T1000 (cell line): ENCODE results near the gene ATXN7L2.
"Not testable (repeated sequence)": the region's sequence is repeated elsewhere in the genome, so short reads cannot be mapped to it uniquely, and the experiment has no call there.

Experiments used
- DNase-seq: peaks from one replicate; lab custom pipeline; 2025; ENCODE audit warnings: mixed read lengths; lab: John Stamatoyannopoulos, UW

ATXN7L2 gene, protein sequence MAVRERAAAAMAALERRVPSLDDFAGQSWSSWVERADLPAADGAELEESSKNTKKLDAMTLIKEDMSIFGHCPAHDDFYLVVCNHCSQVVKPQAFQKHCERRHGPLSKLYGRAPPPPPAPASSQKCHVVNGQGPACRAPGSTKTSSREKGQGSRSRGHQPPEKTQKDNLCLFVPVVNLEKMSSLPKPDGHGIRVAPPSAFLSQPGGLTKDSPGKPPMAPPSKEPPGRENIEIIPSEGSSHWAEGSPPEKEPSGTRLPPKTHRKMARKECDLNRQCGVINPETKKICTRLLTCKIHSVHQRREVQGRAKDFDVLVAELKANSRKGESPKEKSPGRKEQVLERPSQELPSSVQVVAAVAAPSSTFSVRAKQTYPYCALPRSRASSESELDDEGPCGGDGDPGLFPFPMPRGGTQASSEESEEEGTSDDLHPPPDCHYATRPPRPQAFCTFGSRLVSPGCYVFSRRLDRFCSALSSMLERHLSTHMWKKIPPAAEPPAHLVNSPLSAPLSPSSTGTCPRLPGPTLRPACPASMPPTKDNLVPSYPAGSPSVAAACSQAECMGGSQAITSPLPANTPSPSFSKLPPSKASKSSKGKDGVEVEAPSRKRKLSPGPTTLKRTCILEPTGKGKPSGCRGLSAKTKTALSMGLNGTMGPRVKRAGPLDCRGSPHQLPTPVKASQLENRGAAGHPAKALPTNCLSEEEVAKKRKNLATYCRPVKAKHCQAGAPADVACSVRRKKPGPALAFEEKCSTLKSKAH

DNA sequence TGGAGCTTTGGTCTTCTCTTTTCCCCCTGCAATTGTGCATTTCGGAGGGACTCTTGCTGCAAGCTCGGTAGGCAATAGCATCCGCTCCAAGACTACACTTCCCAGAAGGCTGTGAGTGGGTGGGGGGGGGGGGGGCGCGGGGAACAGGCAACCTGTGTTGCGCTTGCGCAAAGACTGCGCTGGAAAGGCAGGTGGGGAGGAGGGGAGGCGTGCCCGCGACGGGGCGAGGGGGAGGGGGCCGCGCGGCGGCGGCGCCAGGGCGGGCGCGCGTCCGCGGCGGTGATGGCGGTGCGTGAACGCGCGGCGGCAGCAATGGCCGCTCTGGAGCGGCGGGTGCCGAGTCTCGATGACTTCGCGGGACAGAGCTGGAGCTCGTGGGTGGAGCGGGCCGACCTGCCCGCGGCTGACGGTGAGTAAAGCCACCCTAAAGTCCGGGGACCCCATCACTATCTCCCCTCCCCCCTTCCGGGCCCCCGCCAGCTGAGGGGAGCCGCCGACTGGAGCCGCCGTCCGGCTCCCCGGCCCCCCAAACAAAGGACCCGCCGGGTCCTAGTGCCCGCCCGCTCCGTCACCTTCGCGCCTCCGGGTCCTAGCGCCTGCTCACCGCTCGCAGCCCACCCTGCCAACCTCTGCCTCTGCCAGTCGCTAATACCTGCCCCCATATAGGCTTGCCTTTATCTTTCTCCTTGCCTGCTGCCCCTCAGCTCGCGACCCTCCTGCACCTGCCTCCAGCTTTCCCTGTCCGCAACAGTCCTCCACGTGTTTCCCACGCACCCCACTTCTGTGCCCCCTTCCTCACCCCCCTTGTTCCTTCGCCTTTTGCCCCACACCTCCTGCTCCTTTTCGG, at the start of gene ATXN7L2:
Gene ATXN7L2, plus strand, starts transcription at position 234 of the 847 bp plus-strand sequence. Its CDS starts 49 bp downstream, at position 283.
- peak; percentile 93 for DNase-seq

DNA sequence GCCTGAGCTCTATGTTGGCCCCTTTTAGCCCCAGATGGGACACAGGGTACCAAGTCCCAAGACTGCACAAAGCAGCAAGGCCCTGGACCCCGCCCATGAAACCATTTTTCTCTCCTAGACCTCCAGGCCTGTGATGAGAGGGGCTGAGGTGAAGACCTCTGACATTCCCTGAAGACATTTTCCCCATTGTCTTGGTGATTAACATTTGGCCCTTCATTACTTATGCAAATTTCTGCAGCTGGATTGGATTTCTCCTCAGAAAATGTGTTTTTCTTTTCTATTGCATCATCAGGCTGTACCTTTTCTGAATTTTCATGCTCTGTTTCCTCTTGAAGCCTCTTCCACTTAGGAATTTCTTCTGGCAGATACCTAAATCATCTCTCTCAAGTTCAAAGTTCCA, 49.2 kb upstream of the ATXN7L2 start:
- no peak for DNase-seq

- DNase-seq, result peak; percentile 67
These were observed 44.9 kb upstream of the ATXN7L2 start for GRCh38 chr1:109438798-109439297.

- no peak for DNase-seq
These were observed 42.6 kb upstream of the ATXN7L2 start for GRCh38 chr1:109441069-109441468.

DNA sequence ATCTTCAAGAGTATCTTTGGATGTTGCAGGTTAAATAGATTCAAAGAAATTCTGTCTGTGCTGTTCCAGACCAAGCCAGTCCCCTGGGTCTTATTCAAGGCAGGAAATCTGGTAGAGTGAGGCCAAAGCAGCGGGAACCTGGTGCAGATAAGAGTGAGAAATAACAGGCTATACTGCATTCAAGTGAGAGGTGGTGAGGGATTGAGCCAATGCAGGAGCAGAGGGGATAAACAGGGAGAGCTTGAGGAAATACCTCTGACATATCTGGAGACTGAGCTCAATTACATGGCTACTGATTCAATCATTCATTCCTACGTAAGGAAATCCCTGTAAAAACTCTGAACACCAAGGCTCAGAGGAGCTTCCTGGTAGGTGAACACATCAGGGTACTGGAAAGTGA, 40.2 kb upstream of the ATXN7L2 start:
- DNase-seq, result no peak

DNA sequence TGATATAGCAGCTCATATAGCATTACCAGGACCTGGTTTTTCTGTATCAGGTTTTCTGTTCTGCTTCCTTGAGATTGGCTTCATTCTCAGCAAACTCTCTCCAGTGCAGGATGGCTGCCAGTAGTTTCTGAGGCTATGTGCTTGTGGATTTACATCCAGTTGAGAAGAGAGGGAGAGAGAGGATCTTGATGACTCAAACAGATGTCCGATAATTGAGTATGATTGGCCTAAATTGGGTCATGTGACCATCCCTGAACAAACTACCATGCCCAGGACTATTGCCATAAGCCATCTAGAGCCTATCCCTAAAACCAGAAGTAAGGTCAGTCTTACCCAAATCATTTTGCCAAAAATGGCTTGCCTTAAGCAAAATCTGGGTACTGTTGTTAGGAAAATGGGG, 39.4 kb upstream of the ATXN7L2 start:
- no peak for DNase-seq

DNA sequence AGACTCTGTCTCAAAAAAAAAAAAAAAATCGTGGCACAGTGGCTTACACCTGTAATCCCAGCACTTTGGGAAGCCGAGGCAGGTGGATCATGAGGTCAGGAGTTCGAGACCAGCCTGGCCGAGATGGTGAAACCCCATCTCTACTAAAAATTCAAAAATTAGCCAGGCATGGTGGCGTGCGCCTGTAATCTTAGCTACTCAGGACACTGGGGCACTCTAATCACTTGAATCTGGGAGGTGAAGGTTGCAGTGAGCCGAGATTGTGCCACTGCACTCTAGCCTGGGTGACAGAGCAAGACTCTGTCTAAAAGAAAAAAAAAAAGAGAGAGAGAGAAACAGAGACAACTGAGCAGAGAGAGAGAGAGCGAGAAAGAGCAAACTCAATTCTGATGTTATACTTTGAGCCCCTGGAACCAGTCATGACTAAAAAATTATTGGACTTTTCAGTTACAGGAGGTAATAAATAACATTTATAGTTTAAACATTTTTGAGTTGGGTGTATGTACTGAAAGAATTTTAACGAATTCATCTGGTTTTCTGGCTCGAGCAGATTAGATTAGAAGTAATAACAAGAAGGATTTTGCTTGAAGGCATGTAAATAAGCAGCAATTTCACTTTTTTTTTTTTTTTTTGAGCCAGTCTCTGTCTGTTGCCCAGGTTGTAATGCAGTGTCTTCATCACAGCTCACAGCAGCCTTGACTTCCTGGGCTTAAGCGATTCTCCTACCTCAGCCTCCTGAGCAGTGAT, 37.6 kb upstream of the ATXN7L2 start:
- DNase-seq, result not testable (repeated sequence)

DNA sequence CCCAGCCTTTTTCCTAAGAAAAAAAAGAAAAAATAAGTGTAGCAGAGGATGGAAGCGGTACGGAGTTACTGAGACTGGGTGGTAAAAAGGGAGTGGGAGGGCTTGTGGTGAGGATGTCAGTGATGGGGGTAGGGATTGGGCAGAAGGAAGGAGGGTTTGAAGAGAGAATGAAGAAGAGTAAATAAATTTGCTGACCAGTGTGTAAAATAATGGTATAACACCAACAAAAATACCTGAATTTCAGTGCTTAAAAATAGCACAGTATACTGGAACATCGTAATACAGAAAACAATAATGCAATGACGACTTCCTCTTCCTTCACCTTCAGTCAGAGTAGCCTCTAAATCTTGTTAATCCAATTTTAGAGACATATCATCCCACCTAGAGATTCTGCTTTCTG, 36.2 kb upstream of the ATXN7L2 start:
- DNase-seq, result no peak

- DNase-seq, result no peak
These were observed 29.1 kb upstream of the ATXN7L2 start for GRCh38 chr1:109454497-109455133.

DNA sequence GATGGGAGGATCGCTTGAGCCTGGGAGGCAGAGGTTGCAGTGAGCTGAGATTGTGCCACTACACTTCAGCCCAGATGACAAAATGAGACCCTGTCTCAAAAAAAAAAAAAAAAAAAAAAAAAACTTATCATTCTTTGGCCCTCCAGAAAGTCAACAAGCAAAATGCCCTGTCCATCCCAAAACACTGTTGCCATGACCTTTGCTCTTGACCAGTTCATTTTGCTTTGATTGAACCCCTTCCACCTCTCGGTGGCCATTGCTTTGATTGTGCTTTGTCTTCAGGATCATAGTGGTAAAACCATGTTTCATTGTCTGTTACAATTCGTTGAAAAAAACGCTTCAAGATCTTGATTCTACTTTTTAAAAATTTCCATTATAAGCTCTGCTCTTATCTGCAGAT, 25.9 kb upstream of the ATXN7L2 start:
- no peak for DNase-seq

DNA sequence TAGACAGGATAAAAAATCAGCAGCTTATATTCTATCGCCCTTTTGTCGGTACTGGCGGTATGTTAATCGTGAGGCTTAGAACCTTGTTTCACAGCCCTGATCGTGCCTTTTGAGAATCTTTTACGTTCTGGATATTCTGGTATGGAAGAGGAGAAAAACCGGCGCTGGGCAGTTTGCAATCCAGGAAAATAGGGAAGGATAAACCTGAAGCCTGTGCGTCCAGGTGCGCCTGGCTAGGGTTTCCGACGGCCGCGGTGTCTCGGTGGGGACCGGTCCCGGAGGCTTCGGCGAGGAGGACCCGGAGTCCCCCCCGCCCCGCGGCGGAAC, 17.6 kb upstream of the ATXN7L2 start:
- no peak for DNase-seq

DNA sequence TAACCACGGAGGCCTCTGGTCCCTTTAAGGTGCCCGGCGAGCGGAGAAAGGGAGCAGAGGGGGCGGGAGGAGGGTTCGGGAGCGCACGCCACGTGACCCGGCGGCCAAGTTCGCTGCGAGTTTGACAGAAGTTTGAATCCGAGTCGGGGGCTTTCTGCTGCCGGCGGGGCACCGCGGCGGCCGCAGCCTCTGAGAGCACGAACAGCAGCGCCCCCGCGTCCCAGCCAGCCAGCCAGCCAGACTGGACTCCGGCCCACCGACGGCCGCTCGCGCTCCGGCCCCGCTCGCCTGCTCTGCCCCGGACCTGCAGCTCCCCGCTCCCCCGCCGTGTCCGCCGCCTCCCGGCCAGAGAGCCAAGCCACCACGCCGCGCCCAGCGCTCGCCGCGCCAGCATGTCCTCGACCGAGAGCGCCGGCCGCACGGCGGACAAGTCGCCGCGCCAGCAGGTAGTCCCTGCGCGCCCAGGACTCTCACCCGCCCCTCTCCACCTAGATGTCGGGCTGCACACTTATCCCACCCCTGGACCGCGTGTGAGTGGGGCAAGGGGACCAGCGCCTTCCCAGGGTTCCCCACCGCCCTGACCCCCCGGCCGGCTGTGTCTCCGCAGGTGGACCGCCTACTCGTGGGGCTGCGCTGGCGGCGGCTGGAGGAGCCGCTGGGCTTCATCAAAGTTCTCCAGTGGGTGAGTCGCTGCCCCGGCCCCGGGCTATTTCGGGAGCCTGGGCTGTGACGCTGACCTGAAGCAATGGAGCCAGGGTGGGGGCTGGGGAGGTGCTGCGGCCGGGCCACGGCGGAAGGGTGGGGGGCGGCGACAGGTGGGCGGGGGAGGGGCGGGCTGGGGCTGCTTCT, 17.0 kb upstream of the ATXN7L2 start, which contains the start of gene SYPL2:
Gene SYPL2, plus strand, starts transcription at position 95 of the 849 bp plus-strand sequence. Its CDS starts 298 bp downstream, at position 393.
- peak; percentile 21 for DNase-seq

- DNase-seq, result no peak
These were observed 16.4 kb upstream of the ATXN7L2 start for GRCh38 chr1:109467301-109467777.

- no peak for DNase-seq
These were observed 15.6 kb upstream of the ATXN7L2 start for GRCh38 chr1:109468061-109468460.

DNA sequence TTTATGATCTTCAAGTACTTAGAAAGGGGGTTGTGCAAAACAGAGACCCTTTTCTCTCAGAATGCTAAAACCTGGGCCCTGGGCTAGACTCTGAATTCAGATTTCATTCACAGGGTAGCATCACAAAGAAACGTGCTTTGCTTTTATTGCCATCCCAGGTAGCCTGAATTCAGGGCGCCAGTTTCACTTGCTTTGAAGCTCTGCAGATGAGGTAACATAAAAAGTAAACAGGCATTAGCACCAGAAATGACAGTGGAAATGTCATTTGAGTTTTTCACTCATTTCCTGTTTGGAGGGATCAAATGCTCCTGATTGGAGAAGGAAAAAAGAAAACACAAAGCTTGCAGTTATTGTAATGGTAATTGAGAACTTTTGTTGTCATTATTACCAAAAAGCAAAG, 14.8 kb upstream of the ATXN7L2 start:
- DNase-seq, result no peak

DNA sequence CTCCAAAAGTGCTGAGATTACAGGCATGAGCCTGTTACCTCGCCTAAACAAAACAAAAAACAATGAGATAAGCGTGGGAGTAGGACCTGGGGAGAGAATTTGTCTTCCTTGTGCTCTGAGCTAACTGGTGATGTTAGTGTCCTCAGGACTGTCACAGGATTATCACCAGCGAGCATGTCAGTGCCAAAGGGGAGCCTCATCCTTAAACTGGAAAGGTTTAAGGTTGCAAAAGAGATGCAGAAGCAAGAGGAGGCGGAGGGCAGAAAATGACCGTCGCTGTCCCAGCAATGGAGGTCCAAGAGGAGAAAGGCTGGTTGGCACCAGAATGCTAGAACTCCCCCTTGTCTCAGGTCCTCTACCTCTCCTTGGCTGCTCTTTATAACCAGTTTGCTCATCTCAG, 13.5 kb upstream of the ATXN7L2 start:
- DNase-seq, result no peak

DNA sequence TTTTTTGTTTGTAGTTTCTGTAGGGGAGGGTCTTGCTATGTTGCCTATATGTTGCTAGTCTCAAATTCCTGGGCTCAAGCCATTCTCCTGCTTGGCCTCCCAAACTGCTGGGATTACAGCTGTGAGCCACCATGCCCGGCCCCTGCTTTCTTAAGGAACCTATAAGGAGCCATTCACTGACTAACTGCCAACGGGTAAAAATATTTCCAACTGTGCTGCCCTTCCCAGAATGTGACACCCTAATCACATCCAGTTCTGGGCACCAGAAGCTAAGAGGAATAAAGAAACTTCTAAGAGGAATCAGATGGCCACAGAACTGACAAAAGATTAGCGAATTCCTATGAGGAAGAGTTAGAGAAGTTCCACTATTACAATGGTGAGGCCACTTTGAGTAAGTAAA, 10.9 kb upstream of the ATXN7L2 start:
- no peak for DNase-seq

- not testable (repeated sequence) for DNase-seq
These were observed 10.2 kb upstream of the ATXN7L2 start for GRCh38 chr1:109473284-109474057.

DNA sequence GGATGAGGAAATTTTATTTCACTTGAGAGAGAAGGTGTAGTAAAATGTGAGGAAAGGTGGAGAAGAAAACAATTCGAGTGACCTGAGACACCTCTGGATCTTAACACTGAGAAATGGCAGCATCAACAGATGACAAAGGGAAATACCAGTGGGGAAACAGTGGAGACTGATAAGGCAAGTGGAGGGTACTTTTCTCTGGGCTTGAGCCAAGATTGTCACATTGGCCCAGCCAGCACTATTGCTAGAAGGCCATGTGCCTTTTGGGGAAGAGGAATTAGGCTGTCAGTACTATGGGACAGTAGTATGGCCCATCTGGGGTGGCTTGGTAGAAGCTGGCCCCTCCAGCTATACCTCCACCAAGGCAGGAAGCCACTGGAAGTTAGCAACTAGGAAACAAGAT, 9.0 kb upstream of the ATXN7L2 start:
- DNase-seq, result no peak
